HG03159 (cell line): ENCODE data around the gene LSMEM2.
"Not testable (repeated sequence)": the region's sequence is repeated elsewhere in the genome, so short reads cannot be mapped to it uniquely, and the experiment has no call there.

ENCODE experiments used
- ATAC-seq: cut with Tn5 transposase; IDR thresholded peaks from one replicate; pipeline ENCODE4 v1.9.1; 2021; ENCODE audit warnings: mild to moderate bottlenecking, moderate library complexity; ENCODE audit not compliant: unreplicated experiment

LSMEM2 gene

GRCh38 chr3:50264383-50264963 lies 14.4 kb upstream of the LSMEM2 start:
- no peak for ATAC-seq

GRCh38 chr3:50264964-50265485 lies 13.9 kb upstream of the LSMEM2 start:
- no peak for ATAC-seq

- ATAC-seq: no peak
Measured at GRCh38 chr3:50265571-50265970, 13.3 kb upstream of the LSMEM2 start.

- ATAC-seq: no peak
Measured at GRCh38 chr3:50266017-50266416, 12.9 kb upstream of the LSMEM2 start.

- no peak for ATAC-seq
Measured at GRCh38 chr3:50266836-50267235, 12.1 kb upstream of the LSMEM2 start.

- no peak for ATAC-seq
Measured at GRCh38 chr3:50267280-50267913, 11.5 kb upstream of the LSMEM2 start.

GRCh38 chr3:50268276-50268675 lies 10.6 kb upstream of the LSMEM2 start:
- no peak for ATAC-seq

GRCh38 chr3:50268703-50269451 lies 10.0 kb upstream of the LSMEM2 start, which contains the start of gene SEMA3B:
Gene SEMA3B (plus strand): TSS chr3:50269147. CDS start chr3:50269241, 94 bp downstream.
- no peak for ATAC-seq

GRCh38 chr3:50269460-50269859 lies 9.4 kb upstream of the LSMEM2 start:
- no peak for ATAC-seq

GRCh38 chr3:50269977-50270413 lies 8.9 kb upstream of the LSMEM2 start:
- no peak for ATAC-seq

- no peak for ATAC-seq
Measured at GRCh38 chr3:50270422-50271224, 8.3 kb upstream of the LSMEM2 start.

GRCh38 chr3:50271314-50271936 lies 7.5 kb upstream of the LSMEM2 start:
- no peak for ATAC-seq

GRCh38 chr3:50272538-50272910 lies 6.4 kb upstream of the LSMEM2 start:
- ATAC-seq: not testable (repeated sequence)

GRCh38 chr3:50272911-50273688 lies 5.8 kb upstream of the LSMEM2 start:
- ATAC-seq: peak; percentile 81

GRCh38 chr3:50273689-50274065 lies 5.2 kb upstream of the LSMEM2 start:
- no peak for ATAC-seq

- ATAC-seq: no peak
Measured at GRCh38 chr3:50274371-50275104, 4.3 kb upstream of the LSMEM2 start.

GRCh38 chr3:50275141-50275995 lies 3.5 kb upstream of the LSMEM2 start:
- ATAC-seq: no peak
